Mammary epithelial cell (primary cell): Measurements from ENCODE around the gene VMAC.

Experiments
- EZH2 ChIP-seq: IDR thresholded peaks from 2 replicates; pipeline ENCODE4 v1.6.1; 2012; ENCODE audit warnings: low read length, inconsistent platforms, borderline replicate concordance
- TF ChIP-seq, protein P1 (sequence below), 2 donors: IDR thresholded peaks in 1 of 2; conservative IDR thresholded peaks in 1 of 2; 2 replicates each; pipeline ENCODE4 v1.5.1; 2011 to 2012; ENCODE audit warnings: inconsistent platforms in 2 of 2, low read length in 2 of 2, mild to moderate bottlenecking in 2 of 2, control low read depth in 1 of 2, low read depth in 1 of 2; ENCODE audit not compliant: insufficient read depth in 1 of 2; ENCODE audit errors: extremely low read depth in 1 of 2

DNA sequence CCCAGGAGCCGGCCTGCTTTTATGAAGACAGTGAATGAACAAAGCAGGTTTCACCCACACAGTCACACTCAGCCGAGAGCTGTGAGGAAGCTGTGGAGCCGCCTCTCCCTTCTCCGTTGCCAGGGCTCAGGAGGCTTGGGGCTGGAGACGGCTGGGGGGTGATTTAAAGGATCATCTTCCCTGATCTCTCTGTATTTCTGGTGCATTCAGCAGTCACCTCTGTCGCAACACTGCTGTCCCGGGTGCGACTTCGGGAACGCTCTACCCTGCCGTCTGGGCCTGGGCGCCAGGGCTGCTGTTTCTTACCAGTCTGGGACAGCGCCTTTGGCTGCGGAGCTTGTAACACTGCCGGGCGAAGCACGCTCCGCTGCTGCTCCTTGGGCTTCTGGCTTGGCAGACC, 27.5 kb downstream of the VMAC start:
- no peak for TF ChIP-seq EZH2
- TF ChIP-seq, protein P1, sequence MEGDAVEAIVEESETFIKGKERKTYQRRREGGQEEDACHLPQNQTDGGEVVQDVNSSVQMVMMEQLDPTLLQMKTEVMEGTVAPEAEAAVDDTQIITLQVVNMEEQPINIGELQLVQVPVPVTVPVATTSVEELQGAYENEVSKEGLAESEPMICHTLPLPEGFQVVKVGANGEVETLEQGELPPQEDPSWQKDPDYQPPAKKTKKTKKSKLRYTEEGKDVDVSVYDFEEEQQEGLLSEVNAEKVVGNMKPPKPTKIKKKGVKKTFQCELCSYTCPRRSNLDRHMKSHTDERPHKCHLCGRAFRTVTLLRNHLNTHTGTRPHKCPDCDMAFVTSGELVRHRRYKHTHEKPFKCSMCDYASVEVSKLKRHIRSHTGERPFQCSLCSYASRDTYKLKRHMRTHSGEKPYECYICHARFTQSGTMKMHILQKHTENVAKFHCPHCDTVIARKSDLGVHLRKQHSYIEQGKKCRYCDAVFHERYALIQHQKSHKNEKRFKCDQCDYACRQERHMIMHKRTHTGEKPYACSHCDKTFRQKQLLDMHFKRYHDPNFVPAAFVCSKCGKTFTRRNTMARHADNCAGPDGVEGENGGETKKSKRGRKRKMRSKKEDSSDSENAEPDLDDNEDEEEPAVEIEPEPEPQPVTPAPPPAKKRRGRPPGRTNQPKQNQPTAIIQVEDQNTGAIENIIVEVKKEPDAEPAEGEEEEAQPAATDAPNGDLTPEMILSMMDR (conservative IDR thresholded peaks at IDR 0.05 in 1 of 2, IDR thresholded peaks at IDR 0.05 in 1 of 2; ENCODE audit: extremely low read depth in 1 of 2, insufficient read depth in 1 of 2, low read depth in 1 of 2, low read length in 2 of 2): no peak
